GM10248 (cell line): ENCODE data around the gene KCNC4.

ENCODE experiments used
- CTCF ChIA-PET: fragments of 300-600 bp; sonication (Branson Sonifier 250); formaldehyde crosslinking; extraction: SDS; loops from one replicate; lab custom pipeline; 2021; ENCODE audit warnings: antibody characterized with exemption; lab: Yijun Ruan, JAX
- POLR2A ChIA-PET: fragments of 350-650 bp; sonication (Branson Sonifier 250); formaldehyde crosslinking; extraction: SDS; loops from one replicate; lab custom pipeline; 2020; ENCODE audit warnings: antibody characterized with exemption; lab: Yijun Ruan, JAX
- DNase-seq: peaks from one replicate; pipeline ENCODE4 v3.0.0; 2012; ENCODE audit errors: extremely low spot score
- TF ChIP-seq, protein P1 (sequence below): IDR thresholded peaks from 2 replicates; pipeline ENCODE4 v1.5.1; 2012; ENCODE audit warnings: mild to moderate bottlenecking, low read depth; ENCODE audit errors: extremely low read depth, missing control alignments, control extremely low read depth

The KCNC4 gene

DNA sequence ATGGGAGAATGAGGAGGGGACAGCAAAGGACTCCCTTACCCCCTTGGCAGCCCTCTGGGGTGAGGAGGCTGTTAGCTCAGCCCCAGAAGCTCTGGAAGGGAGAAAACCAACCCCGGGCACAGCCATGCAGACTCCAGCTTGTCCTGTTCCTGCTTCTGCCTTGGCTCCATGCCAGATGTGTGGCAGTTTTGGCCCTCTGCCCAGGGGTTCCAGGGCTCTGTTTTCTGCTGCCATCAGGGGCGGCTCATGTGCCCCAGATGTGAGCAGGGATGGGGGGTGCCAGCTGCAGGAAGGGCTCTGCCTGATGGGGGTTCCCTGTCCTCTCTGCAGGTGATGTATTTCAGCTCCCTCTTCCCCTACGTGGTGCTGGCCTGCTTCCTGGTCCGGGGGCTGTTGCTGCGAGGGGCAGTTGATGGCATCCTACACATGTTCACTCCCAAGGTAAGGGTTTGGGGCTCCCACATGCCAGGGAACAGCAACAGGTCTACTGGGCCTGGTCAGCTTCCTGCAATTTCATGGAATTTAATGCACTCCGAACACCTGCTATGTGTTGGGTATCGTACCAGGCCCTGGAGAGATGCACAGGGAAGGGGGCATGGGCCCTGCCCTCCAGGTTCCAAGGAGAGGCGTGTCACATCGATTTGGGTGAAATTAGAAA is 33.7 kb upstream of the KCNC4 start:
- TF ChIP-seq, protein P1, sequence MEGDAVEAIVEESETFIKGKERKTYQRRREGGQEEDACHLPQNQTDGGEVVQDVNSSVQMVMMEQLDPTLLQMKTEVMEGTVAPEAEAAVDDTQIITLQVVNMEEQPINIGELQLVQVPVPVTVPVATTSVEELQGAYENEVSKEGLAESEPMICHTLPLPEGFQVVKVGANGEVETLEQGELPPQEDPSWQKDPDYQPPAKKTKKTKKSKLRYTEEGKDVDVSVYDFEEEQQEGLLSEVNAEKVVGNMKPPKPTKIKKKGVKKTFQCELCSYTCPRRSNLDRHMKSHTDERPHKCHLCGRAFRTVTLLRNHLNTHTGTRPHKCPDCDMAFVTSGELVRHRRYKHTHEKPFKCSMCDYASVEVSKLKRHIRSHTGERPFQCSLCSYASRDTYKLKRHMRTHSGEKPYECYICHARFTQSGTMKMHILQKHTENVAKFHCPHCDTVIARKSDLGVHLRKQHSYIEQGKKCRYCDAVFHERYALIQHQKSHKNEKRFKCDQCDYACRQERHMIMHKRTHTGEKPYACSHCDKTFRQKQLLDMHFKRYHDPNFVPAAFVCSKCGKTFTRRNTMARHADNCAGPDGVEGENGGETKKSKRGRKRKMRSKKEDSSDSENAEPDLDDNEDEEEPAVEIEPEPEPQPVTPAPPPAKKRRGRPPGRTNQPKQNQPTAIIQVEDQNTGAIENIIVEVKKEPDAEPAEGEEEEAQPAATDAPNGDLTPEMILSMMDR: no peak
- DNase-seq: no peak
- ChIA-PET POLR2A (no interaction called here), CTCF (interaction anchor here (0.7 to 2.1 kb wide), 6 partner anchors 15 to 284 kb away, joined by 3 to 6 read pairs (median 3); no protein-coding TSS in a partner anchor)

DNA sequence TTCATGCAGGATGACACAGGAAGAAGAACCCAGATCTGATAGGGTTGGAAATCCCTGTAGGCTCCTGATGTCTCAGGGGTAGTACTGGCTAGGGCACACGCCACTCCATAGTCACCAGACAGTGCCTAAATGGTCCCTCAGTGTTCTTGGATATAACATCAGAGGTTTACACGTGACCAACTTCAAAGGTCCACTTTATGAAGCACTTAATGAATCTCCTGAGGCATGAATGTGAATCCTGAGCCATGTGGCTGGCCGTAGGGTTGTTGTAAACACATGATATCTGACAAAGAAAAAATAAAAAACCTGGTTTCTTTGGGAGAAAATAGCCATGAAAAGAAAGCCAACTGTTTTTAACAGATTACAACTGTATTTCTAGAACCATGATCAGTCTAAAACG is 32.3 kb upstream of the KCNC4 start:
- ChIA-PET CTCF (interaction anchor here (1.1 to 1.4 kb wide), 4 partner anchors 14 to 318 kb away, joined by 3 to 5 read pairs (median 4); no protein-coding TSS in a partner anchor), POLR2A (no interaction called here)
- TF ChIP-seq, protein P1: no peak
- no peak for DNase-seq

DNA sequence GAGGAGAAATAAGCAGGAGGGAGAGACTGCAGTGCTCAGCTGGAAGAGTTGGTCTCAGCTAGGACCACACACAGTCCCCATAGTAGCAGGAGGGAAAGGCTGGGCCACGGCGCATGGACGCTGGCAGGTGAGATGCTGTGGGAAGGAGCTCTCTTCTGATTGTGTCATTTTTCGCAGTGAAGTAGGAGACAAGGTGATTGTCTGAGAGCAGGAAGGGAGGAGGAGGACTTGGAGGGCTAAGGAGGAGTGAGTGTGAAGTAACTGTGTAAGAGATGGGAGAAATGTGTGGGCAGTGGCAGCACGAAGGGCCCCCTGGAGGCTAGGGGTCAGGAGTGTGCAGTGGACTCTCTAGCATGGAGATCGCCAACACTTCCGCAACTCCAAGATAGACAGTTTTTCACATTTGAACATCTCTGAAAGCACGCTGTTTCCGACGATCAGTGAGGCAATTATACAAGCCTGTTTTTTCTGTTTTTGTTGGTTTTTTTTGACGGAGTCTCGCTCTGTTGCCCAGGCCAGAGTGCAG is 26.4 kb upstream of the KCNC4 start:
- POLR2A ChIA-PET: no interaction called here
- no peak for DNase-seq
- CTCF ChIA-PET: interaction anchor here (1.5 kb wide), 1 partner anchor 16 kb away, joined by 3 read pairs; no protein-coding TSS in a partner anchor
- TF ChIP-seq, protein P1: no peak

DNA sequence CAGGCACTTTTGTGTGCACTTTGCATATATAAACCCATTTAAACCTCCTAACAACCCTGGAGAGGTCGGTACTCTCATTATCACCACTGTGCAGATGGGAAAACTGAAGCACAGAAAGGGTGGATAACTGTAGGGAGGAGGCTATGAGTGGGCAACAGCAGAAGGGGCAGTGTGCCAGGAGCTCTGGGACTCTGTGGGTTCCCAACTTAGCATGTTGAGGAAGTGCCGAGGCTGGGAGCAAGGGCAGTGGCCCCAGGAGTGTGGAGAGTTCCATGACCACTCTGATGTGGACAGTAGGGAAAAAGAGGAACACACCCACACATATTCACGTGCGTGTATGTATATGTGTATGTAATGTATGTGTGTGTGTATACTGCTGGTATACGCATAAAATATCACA is 25.7 kb upstream of the KCNC4 start:
- no peak for DNase-seq
- TF ChIP-seq, protein P1: no peak
- CTCF ChIA-PET: interaction anchor here (0.9 to 5.5 kb wide), 4 partner anchors 13 to 79 kb away, joined by 3 to 26 read pairs (median 4); no protein-coding TSS in a partner anchor
- POLR2A ChIA-PET: no interaction called here

DNA sequence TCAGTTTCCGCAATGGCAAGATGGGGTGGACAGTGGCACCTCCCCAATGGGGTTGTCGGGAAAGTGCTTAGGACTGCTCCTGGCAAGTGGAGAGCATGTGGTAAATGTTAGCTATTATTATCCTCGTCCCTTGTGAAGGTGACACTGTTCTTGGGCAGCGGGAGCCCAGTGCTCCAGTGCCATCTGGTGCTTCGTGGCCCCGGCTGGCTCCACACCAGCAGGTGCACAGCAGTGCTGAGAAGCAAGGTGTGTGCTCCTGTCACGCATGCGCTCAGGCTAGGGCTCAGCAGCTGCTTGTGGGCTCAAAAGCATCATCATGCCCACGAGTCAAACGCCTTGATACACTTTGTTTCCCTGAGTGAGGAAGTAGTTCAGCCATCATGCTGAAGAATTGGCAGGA is 24.9 kb upstream of the KCNC4 start:
- ChIA-PET POLR2A (no interaction called here), CTCF (interaction anchor here (0.9 to 5.5 kb wide), 3 partner anchors 12 to 79 kb away, joined by 3 to 26 read pairs (median 5); no protein-coding TSS in a partner anchor)
- DNase-seq: no peak
- TF ChIP-seq, protein P1: no peak

DNA sequence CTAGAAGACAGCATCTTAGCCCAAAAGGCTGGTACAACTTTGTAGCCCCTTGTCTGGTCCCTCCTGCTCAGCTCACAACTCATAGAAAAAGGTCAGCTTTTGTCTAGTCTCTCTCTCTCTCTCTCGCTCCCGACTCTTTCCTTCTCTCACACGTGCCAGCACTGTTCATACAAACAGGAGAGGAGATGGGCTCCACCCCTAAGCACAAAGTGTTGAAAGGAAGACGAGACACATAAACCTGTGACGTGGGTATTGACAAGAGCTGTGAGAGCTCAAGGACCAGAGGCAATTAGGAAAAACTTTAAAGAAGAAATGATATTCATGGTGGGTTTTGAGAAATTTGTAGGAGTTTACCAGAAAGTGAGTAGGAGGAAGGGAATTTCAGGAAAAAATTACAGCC is 23.6 kb upstream of the KCNC4 start:
- ChIA-PET POLR2A (no interaction called here), CTCF (interaction anchor here (1.0 to 5.5 kb wide), 5 partner anchors 10 to 309 kb away, joined by 3 to 26 read pairs (median 4); no protein-coding TSS in a partner anchor)
- TF ChIP-seq, protein P1: no peak
- DNase-seq: no peak
